Measurements from ENCODE around the gene STX11. TPM values are rescaled to one million over a fixed set of nuclear protein-coding genes. Genes with fewer than 3 reads are reported as not detected.

STX11 gene
- total and polyA plus RNA-seq, 12 donors: 4.8 to 15.9 (median 8.8) TPM

DNA sequence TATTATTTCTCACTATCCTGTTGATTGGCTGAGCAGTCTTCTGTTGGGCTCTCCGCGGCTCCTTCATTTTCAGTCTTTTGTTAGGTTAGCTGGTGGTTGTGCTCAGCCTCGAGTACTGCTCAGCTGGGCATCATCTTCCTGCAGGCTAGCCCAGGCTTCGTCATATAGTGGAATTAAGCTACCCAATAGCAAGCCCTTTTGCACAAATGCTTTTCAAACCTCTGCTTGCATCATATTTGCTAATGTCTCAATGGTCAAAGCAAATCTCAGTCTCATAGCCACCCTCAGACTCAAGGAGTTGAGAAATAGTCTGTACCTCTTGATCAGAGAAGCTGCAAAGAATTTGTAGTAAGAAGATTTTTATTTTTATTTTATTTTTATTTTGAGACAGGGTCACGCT is 23.7 kb downstream of the STX11 start:
- TF ChIP-seq, protein P1, sequence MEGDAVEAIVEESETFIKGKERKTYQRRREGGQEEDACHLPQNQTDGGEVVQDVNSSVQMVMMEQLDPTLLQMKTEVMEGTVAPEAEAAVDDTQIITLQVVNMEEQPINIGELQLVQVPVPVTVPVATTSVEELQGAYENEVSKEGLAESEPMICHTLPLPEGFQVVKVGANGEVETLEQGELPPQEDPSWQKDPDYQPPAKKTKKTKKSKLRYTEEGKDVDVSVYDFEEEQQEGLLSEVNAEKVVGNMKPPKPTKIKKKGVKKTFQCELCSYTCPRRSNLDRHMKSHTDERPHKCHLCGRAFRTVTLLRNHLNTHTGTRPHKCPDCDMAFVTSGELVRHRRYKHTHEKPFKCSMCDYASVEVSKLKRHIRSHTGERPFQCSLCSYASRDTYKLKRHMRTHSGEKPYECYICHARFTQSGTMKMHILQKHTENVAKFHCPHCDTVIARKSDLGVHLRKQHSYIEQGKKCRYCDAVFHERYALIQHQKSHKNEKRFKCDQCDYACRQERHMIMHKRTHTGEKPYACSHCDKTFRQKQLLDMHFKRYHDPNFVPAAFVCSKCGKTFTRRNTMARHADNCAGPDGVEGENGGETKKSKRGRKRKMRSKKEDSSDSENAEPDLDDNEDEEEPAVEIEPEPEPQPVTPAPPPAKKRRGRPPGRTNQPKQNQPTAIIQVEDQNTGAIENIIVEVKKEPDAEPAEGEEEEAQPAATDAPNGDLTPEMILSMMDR (IDR thresholded peaks at IDR 0.05): no peak
- Histone ChIP-seq H3K4me3 (no peak overlapping the region), H3K4me1 (peaks cover 0 to 8% (median 0%) of the 10 kb centered on the region in 9 donors), H3K27ac (no peak overlapping the region), H3K36me3 (peaks cover 0 to 35% (median under 1%) of the 10 kb centered on the region in 9 donors), H3K9me3 (peaks cover 0 to 6% (median 0%) of the 10 kb centered on the region in 11 donors), H3K27me3 (no peaks in the 10 kb centered on the region)
- DNase-seq (no peak), ATAC-seq (no peak)
- intact Hi-C loops (cut with DNase I): no loop called here
- 95 to 99% methylated on average over 5 of the region's 5 CpGs for WGBS, 2 donors

DNA sequence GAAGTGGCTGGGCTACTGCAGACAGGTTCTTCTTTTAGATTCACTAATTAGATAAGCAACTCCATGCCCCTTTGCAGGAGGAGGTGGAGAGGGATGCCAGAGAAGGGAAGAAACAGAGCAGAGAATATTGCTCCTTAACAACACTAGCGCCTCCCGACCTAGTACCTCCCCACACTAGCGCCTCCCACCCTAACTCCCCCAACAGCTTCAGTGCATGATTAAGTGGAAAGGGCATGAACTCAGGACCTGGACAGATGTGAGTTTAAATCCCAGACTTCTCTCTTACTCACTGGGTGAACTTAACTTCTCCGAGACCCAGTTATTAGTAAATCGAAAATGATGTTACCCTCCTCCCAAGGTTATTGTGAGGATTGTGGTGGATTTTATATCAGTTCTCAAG is 25.7 kb downstream of the STX11 start:
- peaks cover 0 to 26% (median 0%) of the 10 kb centered on the region in 9 donors for H3K4me1 ChIP-seq
- H3K9me3 ChIP-seq: peaks cover 0 to 6% (median 0%) of the 10 kb centered on the region in 11 donors
- DNase-seq (no peak), ATAC-seq (no peak)
- H3K27me3 ChIP-seq: no peaks in the 10 kb centered on the region
- 82 to 92% methylated on average over 5 of the region's 5 CpGs for WGBS, 2 donors
- TF ChIP-seq, protein P1 (IDR thresholded peaks at IDR 0.05): no peak
- H3K36me3 ChIP-seq: peaks cover 0 to 19% (median 0%) of the 10 kb centered on the region in 9 donors
- H3K27ac ChIP-seq: no peak overlapping the region
- no peak overlapping the region for H3K4me3 ChIP-seq
- intact Hi-C loops (cut with DNase I): no loop called here

DNA sequence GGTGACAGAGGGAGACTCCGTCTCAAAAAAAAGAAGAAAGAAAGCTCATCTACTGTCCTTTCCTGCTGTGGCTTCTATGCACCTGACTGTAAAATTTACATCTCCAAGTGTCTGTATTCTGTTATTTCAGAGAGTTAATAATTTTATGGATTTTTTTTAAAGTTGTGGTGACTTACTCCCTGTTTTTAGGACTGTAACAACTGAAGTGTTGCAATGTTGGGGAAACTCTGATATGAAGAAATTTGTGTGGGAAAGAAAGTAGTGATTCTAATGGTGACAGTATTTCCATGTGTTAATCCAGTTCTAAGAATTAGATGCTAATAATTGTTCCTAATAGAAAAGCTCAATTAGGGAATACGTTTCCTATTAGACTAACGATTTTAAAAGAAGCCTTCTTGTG is 27.4 kb downstream of the STX11 start:
- H3K27ac ChIP-seq: no peak overlapping the region
- peaks cover 0 to 6% (median 0%) of the 10 kb centered on the region in 11 donors for H3K9me3 ChIP-seq
- H3K27me3 ChIP-seq: no peaks in the 10 kb centered on the region
- peaks cover 0 to 43% (median 0%) of the 10 kb centered on the region in 9 donors for H3K4me1 ChIP-seq
- no peak for DNase-seq
- TF ChIP-seq, protein P1 (IDR thresholded peaks at IDR 0.05): no peak
- peaks cover 0 to 2% (median 0%) of the 10 kb centered on the region in 9 donors for H3K36me3 ChIP-seq
- no peak for ATAC-seq
- WGBS, 2 donors: 89 to 95% methylated on average over 3 of the region's 3 CpGs
- no peak overlapping the region for H3K4me3 ChIP-seq
- intact Hi-C loops (cut with DNase I): no loop called here

DNA sequence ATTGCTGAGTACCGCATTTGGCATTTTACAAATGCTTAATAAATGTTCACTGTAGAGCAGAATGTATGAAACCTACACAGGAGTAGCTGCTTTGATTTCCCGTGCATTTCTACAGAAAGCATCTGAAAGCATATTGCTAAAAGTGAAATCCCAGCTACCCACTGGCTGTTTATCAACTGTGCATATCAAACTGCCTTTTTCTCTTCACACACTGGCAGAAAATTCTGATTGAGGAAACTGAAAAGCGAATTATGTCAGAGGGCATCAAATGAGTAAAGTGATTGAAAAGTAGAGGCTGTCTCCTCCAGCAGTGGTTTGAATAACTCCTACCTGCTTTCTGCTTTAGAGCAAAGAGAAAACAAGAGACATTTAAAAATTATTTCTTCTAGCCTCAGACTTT is 28.0 kb downstream of the STX11 start:
- no peak overlapping the region for H3K27ac ChIP-seq
- DNase-seq: no peak
- no peaks in the 10 kb centered on the region for H3K9me3 ChIP-seq
- WGBS, 2 donors: 95% methylated on average over 3 of the region's 3 CpGs
- H3K4me3 ChIP-seq: no peak overlapping the region
- intact Hi-C loops (cut with DNase I): no loop called here
- no peaks in the 10 kb centered on the region for H3K27me3 ChIP-seq
- ATAC-seq: no peak
- H3K4me1 ChIP-seq: peaks cover 0 to 44% (median 0%) of the 10 kb centered on the region in 9 donors
- TF ChIP-seq, protein P1 (IDR thresholded peaks at IDR 0.05): no peak
- no peaks in the 10 kb centered on the region for H3K36me3 ChIP-seq
